Measurements from ENCODE around the gene L1CAM. TPM values are rescaled to one million over a fixed set of nuclear protein-coding genes. Genes with fewer than 3 reads are reported as not detected.

L1CAM gene
- total and polyA plus RNA-seq, 9 of the 15 experiments (the other 6 are each of a cell fraction or from before 2014, with no cell fraction given) = 0.09 to 0.86 (median 0.26) TPM; not detected in 3

DNA sequence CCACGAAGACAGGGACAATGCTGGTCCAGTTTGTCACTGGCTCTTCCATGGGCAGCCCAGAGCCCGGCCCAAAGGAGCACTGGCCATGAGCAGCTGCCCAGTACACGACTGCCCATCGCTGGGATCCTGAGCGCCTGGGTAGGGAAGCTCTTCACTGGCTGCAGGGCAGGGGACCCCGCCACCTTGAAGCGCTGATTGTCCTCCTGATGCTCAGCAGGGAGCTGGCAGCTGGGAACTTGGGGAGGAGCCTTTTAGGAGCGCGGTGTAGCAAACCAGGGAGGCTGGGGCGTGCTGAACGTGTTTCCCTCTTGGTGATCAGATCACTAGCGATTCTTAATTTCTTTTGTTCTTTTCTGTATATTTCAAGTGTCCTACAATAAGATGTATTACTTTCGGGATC lies 1.8 kb downstream of the L1CAM start:
- in situ Hi-C loops (cut with MboI) (no loop called here), intact Hi-C loops (cut with micrococcal nuclease) (no loop called here)
- DNase-seq (ENCODE audit: extremely low read depth in 1 of 4, low spot score in 3 of 4) (no peak), ATAC-seq (no peak), FAIRE-seq (no peak)
- TF ChIP-seq PTTG1 (tag; IDR thresholded peaks at IDR 0.05; ENCODE audit: low read depth) = no peak
- TF ChIP-seq MTA1 (IDR thresholded peaks at IDR 0.05; ENCODE audit: borderline replicate concordance) = no peak
- TF ChIP-seq POLR3A (IDR thresholded peaks at IDR 0.05; ENCODE audit: borderline replicate concordance, extremely low read depth, insufficient read depth, insufficient read length) = no peak
- TF ChIP-seq, protein P1, sequence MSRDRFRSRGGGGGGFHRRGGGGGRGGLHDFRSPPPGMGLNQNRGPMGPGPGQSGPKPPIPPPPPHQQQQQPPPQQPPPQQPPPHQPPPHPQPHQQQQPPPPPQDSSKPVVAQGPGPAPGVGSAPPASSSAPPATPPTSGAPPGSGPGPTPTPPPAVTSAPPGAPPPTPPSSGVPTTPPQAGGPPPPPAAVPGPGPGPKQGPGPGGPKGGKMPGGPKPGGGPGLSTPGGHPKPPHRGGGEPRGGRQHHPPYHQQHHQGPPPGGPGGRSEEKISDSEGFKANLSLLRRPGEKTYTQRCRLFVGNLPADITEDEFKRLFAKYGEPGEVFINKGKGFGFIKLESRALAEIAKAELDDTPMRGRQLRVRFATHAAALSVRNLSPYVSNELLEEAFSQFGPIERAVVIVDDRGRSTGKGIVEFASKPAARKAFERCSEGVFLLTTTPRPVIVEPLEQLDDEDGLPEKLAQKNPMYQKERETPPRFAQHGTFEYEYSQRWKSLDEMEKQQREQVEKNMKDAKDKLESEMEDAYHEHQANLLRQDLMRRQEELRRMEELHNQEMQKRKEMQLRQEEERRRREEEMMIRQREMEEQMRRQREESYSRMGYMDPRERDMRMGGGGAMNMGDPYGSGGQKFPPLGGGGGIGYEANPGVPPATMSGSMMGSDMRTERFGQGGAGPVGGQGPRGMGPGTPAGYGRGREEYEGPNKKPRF (IDR thresholded peaks at IDR 0.05; ENCODE audit: low read depth, low read length) = no peak
- no peak for TF ChIP-seq NELFE (IDR thresholded peaks at IDR 0.05; ENCODE audit: insufficient read depth, insufficient read length)
- TF ChIP-seq CBFA2T2 (conservative IDR thresholded peaks at IDR 0.05) = no peak
- TF ChIP-seq BRD9 (IDR thresholded peaks at IDR 0.05; ENCODE audit: low read depth, partially characterized antibody) = no peak
- TF ChIP-seq ZNF589 (CRISPR knock-in tag; IDR thresholded peaks at IDR 0.05; ENCODE audit: low read depth) = no peak
- no peak for TF ChIP-seq FOXA1 (IDR thresholded peaks at IDR 0.05; ENCODE audit: borderline replicate concordance)
- no peak for TF ChIP-seq UBTF (IDR thresholded peaks at IDR 0.05; ENCODE audit: borderline replicate concordance in 1 of 2, low read depth in 2 of 2, low read length in 2 of 2)
- no peak for TF ChIP-seq HNRNPL (IDR thresholded peaks at IDR 0.05; ENCODE audit: low read depth, low read length)
- no peak for TF ChIP-seq ZNF184 (CRISPR knock-in tag; IDR thresholded peaks at IDR 0.05)
- Histone ChIP-seq H3K27ac (ENCODE audit: extremely low read depth, low read depth, low read length) (no peak overlapping the region), H3K4me1 (replicated peaks in 1 of 2; ENCODE audit: control insufficient read depth in 2 of 2, insufficient read depth in 2 of 2, low read length in 2 of 2) (peaks cover 10 to 60% of the 10 kb centered on the region in 2 experiments), H2AFZ (ENCODE audit: low read depth, low read length) (no peak overlapping the region), H3K27me3 (ENCODE audit: control insufficient read depth in 2 of 2, insufficient read depth in 2 of 2, low read length in 2 of 2) (peaks cover 0 to 31% of the 10 kb centered on the region in 2 experiments; a peak in 2 of 5 replicates), H3K36me3 (ENCODE audit: control insufficient read depth, insufficient read depth, low read length) (no peaks in the 10 kb centered on the region), H3K9me1 (ENCODE audit: control insufficient read depth, insufficient read depth, low read length) (no peaks in the 10 kb centered on the region), H3K79me2 (ENCODE audit: control insufficient read depth, insufficient read depth, low read length) (no peaks in the 10 kb centered on the region), H3K4me3 (no peak overlapping the region), H3K9me3 (replicated peaks; ENCODE audit: control insufficient read depth, insufficient read depth, low read depth, low read length) (no peaks in the 10 kb centered on the region), H4K20me1 (replicated peaks; ENCODE audit: control insufficient read depth, insufficient read depth, low read length) (peaks cover 6% of the 10 kb centered on the region; the same call in 1 of the 2 replicates), H3K9ac (ENCODE audit: insufficient read depth in 1 of 2, low read depth in 2 of 2, low read length in 2 of 2) (no peak overlapping the region), H3K4me2 (ENCODE audit: insufficient read depth, low read length) (no peak overlapping the region)
- no TSS peak for BruUV-seq (replicated peaks)
- ChIA-PET CTCF (ENCODE audit: low intra/inter-chr PET ratio) (no interaction called here), POLR2A (interaction anchor here (0.6 kb wide), 1 partner anchor 43 kb away, joined by 3 read pairs; no protein-coding TSS in a partner anchor)
- whole genome bisulfite sequencing (ENCODE audit: insufficient coverage, low coverage, missing lambda C conversion rate) = 3% methylated on average over 9 of the region's 13 CpGs

All from K562 (cell line).